IMR-90 (cell line): Measurements from ENCODE around the gene BTBD9. TPM values are rescaled to one million over a fixed set of nuclear protein-coding genes. Genes with fewer than 3 reads are reported as not detected.

Source experiments
- ATAC-seq: fragments of 200-7000 bp; cut with Tn5 transposase; 2 replicates; pipeline ENCODE4 v1.9.1; 2020; ENCODE audit warnings: low read depth, mild to moderate bottlenecking, moderate library complexity
- BruUV-seq: library from RNA; stranded (reverse); fragments of 400-500 nt; replicated peaks from 2 replicates; lab custom pipeline; 2021; lab: Mats Ljungman, UMichigan
- CTCF ChIA-PET: fragments of 300-600 bp; formaldehyde crosslinking; extraction: SDS; loops from one replicate; lab custom pipeline; 2021; ENCODE audit warnings: antibody characterized with exemption; lab: Yijun Ruan, JAX
- POLR2A ChIA-PET: fragments of 300-600 bp; sonication (Branson Sonifier 250); formaldehyde crosslinking; loops from one replicate; lab custom pipeline; 2022; ENCODE audit warnings: antibody characterized with exemption; ENCODE audit not compliant: unreplicated experiment; lab: Charles Lee
- DNase-seq: peaks from one replicate; pipeline ENCODE4 v3.0.0; 2013
- H2AFZ ChIP-seq: replicated peaks from 2 replicates; pipeline ENCODE3; 2013; ENCODE audit warnings: low read length, mild to moderate bottlenecking; ENCODE audit not compliant: poor library complexity
- H2AK5ac ChIP-seq: 2 replicates; pipeline ENCODE4 v1.6.1; 2013; ENCODE audit warnings: low read depth, low read length, inconsistent platforms
- H2AK9ac ChIP-seq: replicated peaks from 2 replicates; pipeline ENCODE3; 2013; ENCODE audit warnings: mild to moderate bottlenecking, low read depth, low read length, moderate library complexity; ENCODE audit not compliant: poor library complexity
- H2BK120ac ChIP-seq: 2 replicates; pipeline ENCODE4 v1.6.1; 2013; ENCODE audit warnings: low read depth, low read length, inconsistent platforms
- H2BK15ac ChIP-seq: 3 replicates; pipeline ENCODE4 v1.6.1; 2013; ENCODE audit warnings: low read depth, low read length, inconsistent platforms
- H2BK20ac ChIP-seq: 2 replicates; pipeline ENCODE4 v1.6.1; 2013; ENCODE audit warnings: low read depth, mild to moderate bottlenecking, inconsistent platforms, low read length, moderate library complexity
- H2BK5ac ChIP-seq: 2 replicates; pipeline ENCODE4 v1.6.1; 2013; ENCODE audit warnings: mild to moderate bottlenecking, low read depth, low read length, inconsistent platforms; ENCODE audit not compliant: poor library complexity, severe bottlenecking
- H3K14ac ChIP-seq: replicated peaks from 2 replicates; pipeline ENCODE4 v1.6.1; 2013; ENCODE audit warnings: low read depth, low read length, inconsistent platforms
- H3K18ac ChIP-seq: 2 replicates; pipeline ENCODE4 v1.6.1; 2013; ENCODE audit warnings: low read depth, low read length, control low read depth
- H3K23ac ChIP-seq: 2 replicates; pipeline ENCODE4 v1.6.1; 2013; ENCODE audit warnings: low read depth, low read length, inconsistent platforms
- H3K27ac ChIP-seq: 2 replicates; pipeline ENCODE4 v1.5.1; 2013; ENCODE audit warnings: mild to moderate bottlenecking, control low read depth, low read length; ENCODE audit not compliant: insufficient read depth
- H3K27me3 ChIP-seq: 2 replicates; pipeline ENCODE4 v1.6.1; 2013; ENCODE audit warnings: low read length; ENCODE audit not compliant: control insufficient read depth, insufficient read depth
- H3K36me3 ChIP-seq: 2 replicates; pipeline ENCODE4 v1.6.1; 2013; ENCODE audit warnings: low read length, mixed read lengths; ENCODE audit not compliant: control insufficient read depth, insufficient read depth
- H3K4ac ChIP-seq: 2 replicates; pipeline ENCODE4 v1.6.1; 2013; ENCODE audit warnings: low read depth, low read length, inconsistent platforms
- H3K4me1 ChIP-seq: 2 replicates; pipeline ENCODE4 v1.6.1; 2013; ENCODE audit warnings: low read length, mixed read lengths; ENCODE audit not compliant: control insufficient read depth, insufficient read depth
- H3K4me2 ChIP-seq: 2 replicates; pipeline ENCODE4 v1.6.1; 2013; ENCODE audit warnings: low read depth, mild to moderate bottlenecking, control low read depth, low read length, moderate library complexity
- H3K4me3 ChIP-seq: 2 replicates; pipeline ENCODE4 v1.5.1; 2013; ENCODE audit warnings: low read depth, mild to moderate bottlenecking, control low read depth, low read length, moderate library complexity; ENCODE audit not compliant: insufficient read depth
- H3K56ac ChIP-seq: 2 replicates; pipeline ENCODE4 v1.6.1; 2013; ENCODE audit warnings: low read length, inconsistent platforms; ENCODE audit not compliant: insufficient read depth; ENCODE audit errors: extremely low read depth
- H3K79me1 ChIP-seq, 2 experiments: 2 replicates each; pipeline ENCODE4 v1.6.1; 2013; ENCODE audit warnings: low read length in 2 of 2, inconsistent platforms in 1 of 2, low read depth in 1 of 2
- H3K9ac ChIP-seq: 2 replicates; pipeline ENCODE4 v1.6.1; 2013; ENCODE audit warnings: low read depth, low read length, control low read depth
- H3K9me1 ChIP-seq: 2 replicates; pipeline ENCODE4 v1.6.1; 2013; ENCODE audit warnings: low read length, inconsistent platforms; ENCODE audit not compliant: insufficient read depth
- H3K9me3 ChIP-seq: 2 replicates; pipeline ENCODE4 v1.6.1; 2013; ENCODE audit warnings: low read length; ENCODE audit not compliant: control insufficient read depth, insufficient read depth
- H4K20me1 ChIP-seq: 2 replicates; pipeline ENCODE4 v1.6.1; 2013; ENCODE audit warnings: low read length, inconsistent platforms; ENCODE audit not compliant: insufficient read depth
- H4K5ac ChIP-seq: 2 replicates; pipeline ENCODE4 v1.6.1; 2013; ENCODE audit warnings: mild to moderate bottlenecking, low read depth, low read length, control low read depth
- H4K8ac ChIP-seq, 2 experiments: 2 replicates each; pipeline ENCODE4 v1.6.1; 2013; ENCODE audit warnings: low read depth in 2 of 2, low read length in 2 of 2, control low read depth in 1 of 2, inconsistent platforms in 1 of 2
- H4K91ac ChIP-seq: 2 replicates; pipeline ENCODE4 v1.6.1; 2013; ENCODE audit warnings: low read depth, low read length, inconsistent platforms; ENCODE audit not compliant: insufficient read depth
- BHLHE40 ChIP-seq: fragments of 150-350 bp; IDR thresholded peaks from 2 replicates; pipeline ENCODE4 v1.6.1; 2016; ENCODE audit warnings: mild to moderate bottlenecking, low read depth, low read length
- CEBPB ChIP-seq: IDR thresholded peaks from 2 replicates; pipeline ENCODE4 v1.6.1; 2012; ENCODE audit warnings: low read depth, low read length, improper control_type of control experiment
- CHD1 ChIP-seq: IDR thresholded peaks from 2 replicates; pipeline ENCODE4 v1.6.1; 2012; ENCODE audit warnings: low read depth, low read length, improper control_type of control experiment
- FOS ChIP-seq: fragments of 150-350 bp; IDR thresholded peaks from 2 replicates; pipeline ENCODE4 v1.6.1; 2016; ENCODE audit warnings: low read depth, low read length
- MAFK ChIP-seq: IDR thresholded peaks from 2 replicates; pipeline ENCODE4 v1.6.1; 2012; ENCODE audit warnings: low read depth, low read length, improper control_type of control experiment
- MAZ ChIP-seq: IDR thresholded peaks from 2 replicates; pipeline ENCODE4 v1.6.1; 2012; ENCODE audit warnings: low read depth, mild to moderate bottlenecking, low read length, improper control_type of control experiment, moderate library complexity, borderline replicate concordance
- MXI1 ChIP-seq: IDR thresholded peaks from 2 replicates; pipeline ENCODE4 v1.6.1; 2012; ENCODE audit warnings: low read depth, mild to moderate bottlenecking, low read length, moderate library complexity, borderline replicate concordance
- NFE2L2 ChIP-seq: fragments of 150-350 bp; IDR thresholded peaks from 2 replicates; pipeline ENCODE4 v1.6.1; 2016; ENCODE audit warnings: low read depth, mild to moderate bottlenecking, low read length
- POLR2A ChIP-seq: IDR thresholded peaks from 2 replicates; pipeline ENCODE4 v1.6.1; 2012; ENCODE audit warnings: mild to moderate bottlenecking, low read depth, low read length
- RAD21 ChIP-seq: IDR thresholded peaks from 2 replicates; pipeline ENCODE4 v1.6.1; 2012; ENCODE audit warnings: low read length, improper control_type of control experiment
- RCOR1 ChIP-seq: IDR thresholded peaks from 2 replicates; pipeline ENCODE4 v1.6.1; 2012; ENCODE audit warnings: mild to moderate bottlenecking, low read length, improper control_type of control experiment; ENCODE audit not compliant: insufficient replicate concordance
- RFX5 ChIP-seq: IDR thresholded peaks from 2 replicates; pipeline ENCODE4 v1.8.0; 2012; ENCODE audit warnings: low read depth, mild to moderate bottlenecking, low read length, moderate library complexity
- SMC3 ChIP-seq: fragments of 150-350 bp; IDR thresholded peaks from 2 replicates; pipeline ENCODE4 v1.6.1; 2016; ENCODE audit warnings: low read depth, mild to moderate bottlenecking, antibody characterized with exemption, low read length, moderate library complexity
- WGBS, 2 experiments: methylation state at CpG; one replicate each; pipeline versions ENCODE4 v1.1.5 to v1.1.7; 2013; ENCODE audit warnings: missing lambda C conversion rate in 2 of 2; ENCODE audit not compliant: insufficient read length in 1 of 2; ENCODE audit errors: extremely low coverage in 2 of 2; 5-methylcytosine and 5-hydroxymethylcytosine counted together
- dilution Hi-C: fragments of 300-500 bp; cut with HindIII; formaldehyde crosslinking; loops from one replicate; pipeline ENCODE4 v1.14.3; 2018; ENCODE audit warnings: low sequenced_read_pairs; ENCODE audit not compliant: unreplicated experiment
- in situ Hi-C: fragments of 300-500 bp; cut with MboI; formaldehyde crosslinking; loops from 3 replicates; pipeline ENCODE4 v1.14.3; 2019; ENCODE audit warnings: low sequenced_read_pairs, inconsistent platforms, mixed read lengths
- intact Hi-C: fragments of 100-400 bp; cut with micrococcal nuclease; formaldehyde crosslinking; loops from 2 replicates; pipeline ENCODE4 v1.10.0; 2022
- polyA plus RNA-seq, 3 experiments: library from polyadenylated mRNA; depleted of rRNA; stranded (reverse); fragments of >200 nt; gene quantifications; 2 replicates each; pipeline ENCODE4 v1.2.3, GENCODE V29; 2012; ENCODE audit warnings: low replicate concordance in 1 of 3
- total RNA-seq: library from RNA; depleted of rRNA; stranded (reverse); fragments of >200 nt; gene quantifications from 2 replicates; pipeline ENCODE4 v1.2.3, GENCODE V29; 2012
- TF ChIP-seq, protein P1 (sequence below): fragments of 150-350 bp; IDR thresholded peaks from 2 replicates; pipeline ENCODE4 v1.6.1; 2017; ENCODE audit warnings: mild to moderate bottlenecking, antibody characterized with exemption, low read length, low read depth
- TF ChIP-seq, protein P2 (sequence below): conservative IDR thresholded peaks from 2 replicates; pipeline ENCODE4 v1.5.1; 2012; ENCODE audit warnings: mild to moderate bottlenecking, low read depth, low read length, improper control_type of control experiment
- TF ChIP-seq, protein P3 (sequence below): fragments of 150-350 bp; IDR thresholded peaks from 2 replicates; pipeline ENCODE4 v1.6.1; 2016; ENCODE audit warnings: low read depth, mild to moderate bottlenecking, low read length, moderate library complexity, borderline replicate concordance

Gene BTBD9
- total and polyA plus RNA-seq, 2 of the 4 experiments (the other 2 are of a cell fraction): 4.1 to 22.0 TPM

DNA sequence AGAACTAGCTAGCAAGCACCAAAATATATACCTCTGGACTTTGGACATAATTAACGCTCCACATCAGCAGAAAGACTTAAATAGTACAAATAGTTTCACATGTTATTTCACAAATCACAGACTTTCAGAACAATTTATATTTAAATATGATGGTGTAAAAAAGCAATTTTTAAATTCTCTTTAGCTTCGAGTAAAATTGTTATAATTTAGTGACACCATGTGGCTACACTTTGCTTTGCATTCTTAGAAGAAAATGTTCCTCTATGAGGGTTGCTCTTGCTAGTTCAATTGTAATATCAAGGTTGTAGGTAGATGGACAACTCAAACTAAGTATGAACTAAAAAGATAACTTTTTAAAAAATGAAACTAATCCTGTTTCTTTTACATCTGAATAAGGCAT is 69.0 kb downstream of the BTBD9 start:
- Histone ChIP-seq H4K20me1 (no peaks in the 10 kb centered on the region), H3K18ac (no peak overlapping the region), H4K8ac (no peak overlapping the region), H3K4me1 (no peaks in the 10 kb centered on the region), H3K4me2 (no peak overlapping the region), H3K79me1 (no peaks in the 10 kb centered on the region), H3K9me1 (peaks cover 3% of the 10 kb centered on the region; the same call in 1 of the 2 replicates), H2BK120ac (no peak overlapping the region), H3K4ac (no peak overlapping the region), H3K9ac (no peak overlapping the region), H3K14ac (no peak overlapping the region), H3K4me3 (no peak overlapping the region), H2BK20ac (no peak overlapping the region), H4K91ac (no peak overlapping the region), H3K27ac (no peak overlapping the region), H2AK5ac (no peak overlapping the region), H4K5ac (no peak overlapping the region), H2AFZ (no peak overlapping the region), H2BK15ac (no peak overlapping the region), H3K56ac (no peak overlapping the region), H2AK9ac (no peak overlapping the region), H3K23ac (no peak overlapping the region), H3K27me3 (no peaks in the 10 kb centered on the region), H3K9me3 (no peaks in the 10 kb centered on the region), H3K36me3 (no peaks in the 10 kb centered on the region), H2BK5ac (no peak overlapping the region)
- intact Hi-C loops (loop anchor here (5.0 kb wide), 2 partner anchors 102 to 863 kb away; no protein-coding TSS in a partner anchor), in situ Hi-C loops (no loop called here), dilution Hi-C loops (no loop called here)
- CTCF ChIA-PET: interaction anchor here (1.0 to 2.2 kb wide), 9 partner anchors 11 to 76 kb away, joined by 3 to 6 read pairs (median 4); no protein-coding TSS in a partner anchor
- ATAC-seq (no peak), DNase-seq (peak; percentile 40)
- POLR2A ChIA-PET: no interaction called here
- no CpG with 5 or more reads among the region's 2 CpGs for WGBS, 2 experiments
- no TSS peak for BruUV-seq
- TF ChIP-seq NFE2L2 (no peak), CEBPB (no peak), MXI1 (no peak), MAZ (no peak), MAFK (no peak), RAD21 (peak; percentile 63), RFX5 (no peak), POLR2A (no peak), RCOR1 (no peak), BHLHE40 (no peak), CHD1 (no peak), FOS (no peak), SMC3 (peak; percentile 42; the same call in 1 of the 2 replicates)
- TF ChIP-seq, protein P1, sequence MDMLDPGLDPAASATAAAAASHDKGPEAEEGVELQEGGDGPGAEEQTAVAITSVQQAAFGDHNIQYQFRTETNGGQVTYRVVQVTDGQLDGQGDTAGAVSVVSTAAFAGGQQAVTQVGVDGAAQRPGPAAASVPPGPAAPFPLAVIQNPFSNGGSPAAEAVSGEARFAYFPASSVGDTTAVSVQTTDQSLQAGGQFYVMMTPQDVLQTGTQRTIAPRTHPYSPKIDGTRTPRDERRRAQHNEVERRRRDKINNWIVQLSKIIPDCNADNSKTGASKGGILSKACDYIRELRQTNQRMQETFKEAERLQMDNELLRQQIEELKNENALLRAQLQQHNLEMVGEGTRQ: no peak
- TF ChIP-seq, protein P2, sequence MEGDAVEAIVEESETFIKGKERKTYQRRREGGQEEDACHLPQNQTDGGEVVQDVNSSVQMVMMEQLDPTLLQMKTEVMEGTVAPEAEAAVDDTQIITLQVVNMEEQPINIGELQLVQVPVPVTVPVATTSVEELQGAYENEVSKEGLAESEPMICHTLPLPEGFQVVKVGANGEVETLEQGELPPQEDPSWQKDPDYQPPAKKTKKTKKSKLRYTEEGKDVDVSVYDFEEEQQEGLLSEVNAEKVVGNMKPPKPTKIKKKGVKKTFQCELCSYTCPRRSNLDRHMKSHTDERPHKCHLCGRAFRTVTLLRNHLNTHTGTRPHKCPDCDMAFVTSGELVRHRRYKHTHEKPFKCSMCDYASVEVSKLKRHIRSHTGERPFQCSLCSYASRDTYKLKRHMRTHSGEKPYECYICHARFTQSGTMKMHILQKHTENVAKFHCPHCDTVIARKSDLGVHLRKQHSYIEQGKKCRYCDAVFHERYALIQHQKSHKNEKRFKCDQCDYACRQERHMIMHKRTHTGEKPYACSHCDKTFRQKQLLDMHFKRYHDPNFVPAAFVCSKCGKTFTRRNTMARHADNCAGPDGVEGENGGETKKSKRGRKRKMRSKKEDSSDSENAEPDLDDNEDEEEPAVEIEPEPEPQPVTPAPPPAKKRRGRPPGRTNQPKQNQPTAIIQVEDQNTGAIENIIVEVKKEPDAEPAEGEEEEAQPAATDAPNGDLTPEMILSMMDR: peak; percentile 53
- TF ChIP-seq, protein P3, sequence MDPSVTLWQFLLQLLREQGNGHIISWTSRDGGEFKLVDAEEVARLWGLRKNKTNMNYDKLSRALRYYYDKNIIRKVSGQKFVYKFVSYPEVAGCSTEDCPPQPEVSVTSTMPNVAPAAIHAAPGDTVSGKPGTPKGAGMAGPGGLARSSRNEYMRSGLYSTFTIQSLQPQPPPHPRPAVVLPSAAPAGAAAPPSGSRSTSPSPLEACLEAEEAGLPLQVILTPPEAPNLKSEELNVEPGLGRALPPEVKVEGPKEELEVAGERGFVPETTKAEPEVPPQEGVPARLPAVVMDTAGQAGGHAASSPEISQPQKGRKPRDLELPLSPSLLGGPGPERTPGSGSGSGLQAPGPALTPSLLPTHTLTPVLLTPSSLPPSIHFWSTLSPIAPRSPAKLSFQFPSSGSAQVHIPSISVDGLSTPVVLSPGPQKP: no peak
